Measurements from ENCODE around the gene TMEM62.
"Not testable (repeated sequence)": the region's sequence is repeated elsewhere in the genome, so short reads cannot be mapped to it uniquely, and the experiment has no call there.

TMEM62 gene

DNA sequence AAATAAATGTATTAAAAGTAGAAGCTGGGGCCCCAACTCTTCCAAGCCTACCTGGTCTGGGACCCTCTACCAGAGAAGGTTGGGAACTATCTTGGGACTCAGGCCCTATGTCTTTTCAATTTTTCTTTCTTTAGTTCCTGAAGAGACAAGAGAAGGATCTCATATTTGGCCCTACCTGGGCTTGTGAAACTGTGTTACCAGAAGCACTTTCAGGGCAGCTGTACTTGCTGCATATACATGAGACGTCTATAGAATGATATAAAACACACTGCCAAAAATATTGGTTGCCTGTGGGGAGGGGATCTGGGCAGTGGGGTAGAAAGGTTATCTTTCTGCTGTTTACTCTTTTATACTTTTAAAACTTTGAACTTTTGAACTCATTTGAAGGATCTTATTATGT, 88.0 kb downstream of the TMEM62 start:
- H3K79me2 ChIP-seq (ENCODE audit: insufficient read depth, low read length), result no peaks in the 10 kb centered on the region
- H3K4me1 ChIP-seq (ENCODE audit: insufficient read depth, low read length, poor library complexity, severe bottlenecking), result peaks cover 18% of the 10 kb centered on the region
- TF ChIP-seq, protein P1, sequence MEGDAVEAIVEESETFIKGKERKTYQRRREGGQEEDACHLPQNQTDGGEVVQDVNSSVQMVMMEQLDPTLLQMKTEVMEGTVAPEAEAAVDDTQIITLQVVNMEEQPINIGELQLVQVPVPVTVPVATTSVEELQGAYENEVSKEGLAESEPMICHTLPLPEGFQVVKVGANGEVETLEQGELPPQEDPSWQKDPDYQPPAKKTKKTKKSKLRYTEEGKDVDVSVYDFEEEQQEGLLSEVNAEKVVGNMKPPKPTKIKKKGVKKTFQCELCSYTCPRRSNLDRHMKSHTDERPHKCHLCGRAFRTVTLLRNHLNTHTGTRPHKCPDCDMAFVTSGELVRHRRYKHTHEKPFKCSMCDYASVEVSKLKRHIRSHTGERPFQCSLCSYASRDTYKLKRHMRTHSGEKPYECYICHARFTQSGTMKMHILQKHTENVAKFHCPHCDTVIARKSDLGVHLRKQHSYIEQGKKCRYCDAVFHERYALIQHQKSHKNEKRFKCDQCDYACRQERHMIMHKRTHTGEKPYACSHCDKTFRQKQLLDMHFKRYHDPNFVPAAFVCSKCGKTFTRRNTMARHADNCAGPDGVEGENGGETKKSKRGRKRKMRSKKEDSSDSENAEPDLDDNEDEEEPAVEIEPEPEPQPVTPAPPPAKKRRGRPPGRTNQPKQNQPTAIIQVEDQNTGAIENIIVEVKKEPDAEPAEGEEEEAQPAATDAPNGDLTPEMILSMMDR (conservative IDR thresholded peaks at IDR 0.05; ENCODE audit: low read length), result no peak
- H3K4me3 ChIP-seq (ENCODE audit: low read length, poor library complexity, severe bottlenecking), result no peak overlapping the region
- no peak overlapping the region for H2AFZ ChIP-seq (ENCODE audit: low read length)
- no peaks in the 10 kb centered on the region for H3K36me3 ChIP-seq (ENCODE audit: insufficient read depth, low read length)
- no peaks in the 10 kb centered on the region for H3K27me3 ChIP-seq (ENCODE audit: insufficient read depth, low read length, poor library complexity, severe bottlenecking)
- no peaks in the 10 kb centered on the region for H3K9me3 ChIP-seq (ENCODE audit: insufficient read depth, low read depth, low read length)
- H3K9me2 ChIP-seq (replicated peaks; ENCODE audit: low read depth, low read length), result no peaks in the 10 kb centered on the region
- no peaks in the 10 kb centered on the region for H3F3A ChIP-seq (ENCODE audit: low read depth)
- no peak overlapping the region for H3K4me2 ChIP-seq (ENCODE audit: low read depth, low read length, poor library complexity, severe bottlenecking)
- no peaks in the 10 kb centered on the region for H4K20me1 ChIP-seq (ENCODE audit: insufficient read depth, low read length, poor library complexity, severe bottlenecking)
- no peak overlapping the region for H3K9ac ChIP-seq (ENCODE audit: low read depth, low read length, poor library complexity, severe bottlenecking)

DNA sequence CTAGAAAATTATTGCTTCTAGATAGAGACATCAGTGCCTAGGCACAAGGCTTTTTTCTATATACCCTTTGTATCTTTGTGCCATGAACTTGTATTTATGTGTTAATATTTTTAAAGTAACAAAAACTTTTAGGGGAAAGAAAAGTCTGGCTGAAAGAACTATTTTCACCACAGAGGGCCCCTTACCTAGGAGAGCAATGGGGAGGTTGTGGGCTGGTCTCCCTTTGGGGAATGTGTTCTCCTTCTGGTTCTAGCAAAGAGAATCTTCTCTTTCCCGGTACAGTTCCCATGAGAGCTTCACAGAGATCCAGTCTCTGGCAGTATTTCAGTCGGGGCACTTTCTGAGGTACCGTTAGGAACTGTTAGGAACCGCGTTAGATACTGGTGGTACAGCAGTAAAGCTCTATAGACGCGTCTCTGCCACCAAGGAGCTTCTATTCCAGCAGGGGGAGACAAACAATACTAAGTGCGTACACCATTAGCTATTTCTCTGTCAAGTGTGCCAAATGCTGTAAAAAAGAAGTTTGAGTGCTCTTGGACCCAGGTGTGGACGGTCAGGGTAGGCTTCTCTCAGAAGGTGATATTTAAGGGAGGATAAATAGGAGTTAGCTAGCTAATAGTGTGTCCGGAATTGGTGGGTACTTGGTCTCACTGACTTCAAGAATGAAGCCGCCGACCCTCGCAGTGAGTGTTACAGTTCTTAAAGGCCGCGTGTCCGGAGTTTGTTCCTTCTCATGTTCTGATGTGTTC, 92.0 kb downstream of the TMEM62 start:
- H3K9ac ChIP-seq (ENCODE audit: low read depth, low read length, poor library complexity, severe bottlenecking), result peak overlapping the region; percentile 20
- no peaks in the 10 kb centered on the region for H3K9me3 ChIP-seq (ENCODE audit: insufficient read depth, low read depth, low read length)
- H3K4me3 ChIP-seq (ENCODE audit: low read length, poor library complexity, severe bottlenecking), result no peak overlapping the region
- H2AFZ ChIP-seq (ENCODE audit: low read length), result peak overlapping the region; percentile 88
- no peaks in the 10 kb centered on the region for H3K36me3 ChIP-seq (ENCODE audit: insufficient read depth, low read length)
- H3K4me2 ChIP-seq (ENCODE audit: low read depth, low read length, poor library complexity, severe bottlenecking), result peak overlapping the region; percentile 36
- H3K4me1 ChIP-seq (ENCODE audit: insufficient read depth, low read length, poor library complexity, severe bottlenecking), result peaks cover 9% of the 10 kb centered on the region
- no peaks in the 10 kb centered on the region for H3K9me2 ChIP-seq (replicated peaks; ENCODE audit: low read depth, low read length)
- H3K79me2 ChIP-seq (ENCODE audit: insufficient read depth, low read length), result no peaks in the 10 kb centered on the region
- no peaks in the 10 kb centered on the region for H3F3A ChIP-seq (ENCODE audit: low read depth)
- TF ChIP-seq, protein P1 (conservative IDR thresholded peaks at IDR 0.05; ENCODE audit: low read length), result peak; percentile 98
- TF ChIP-seq EZH2phosphoT487 (IDR thresholded peaks at IDR 0.05; ENCODE audit: borderline replicate concordance), result no peak
- no peaks in the 10 kb centered on the region for H4K20me1 ChIP-seq (ENCODE audit: insufficient read depth, low read length, poor library complexity, severe bottlenecking)
- no peaks in the 10 kb centered on the region for H3K27me3 ChIP-seq (ENCODE audit: insufficient read depth, low read length, poor library complexity, severe bottlenecking)

DNA sequence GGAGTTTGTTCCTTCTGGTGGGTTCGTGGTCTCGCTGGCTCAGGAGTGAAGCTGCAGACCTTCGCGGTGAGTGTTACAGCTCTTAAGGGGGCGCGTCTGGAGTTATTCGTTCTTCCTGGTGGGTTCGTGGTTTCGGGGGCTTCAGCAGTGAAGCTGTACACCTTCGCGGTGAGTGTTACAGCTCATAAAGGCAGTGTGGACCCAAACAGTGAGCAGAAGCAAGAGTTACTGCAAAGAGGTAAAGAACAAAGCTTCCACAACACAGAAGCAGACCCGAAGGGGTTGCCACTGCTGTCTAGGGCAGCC, 92.5 kb downstream of the TMEM62 start:
- not testable (repeated sequence) for H3K9me3 ChIP-seq (ENCODE audit: insufficient read depth, low read depth, low read length); H3K36me3 ChIP-seq (ENCODE audit: insufficient read depth, low read length); H3K27me3 ChIP-seq (ENCODE audit: insufficient read depth, low read length, poor library complexity, severe bottlenecking); H3K4me3 ChIP-seq (ENCODE audit: low read length, poor library complexity, severe bottlenecking); H3K4me1 ChIP-seq (ENCODE audit: insufficient read depth, low read length, poor library complexity, severe bottlenecking); H3K79me2 ChIP-seq (ENCODE audit: insufficient read depth, low read length); H3K9me2 ChIP-seq (replicated peaks; ENCODE audit: low read depth, low read length); H3F3A ChIP-seq (ENCODE audit: low read depth); H3K9ac ChIP-seq (ENCODE audit: low read depth, low read length, poor library complexity, severe bottlenecking); H4K20me1 ChIP-seq (ENCODE audit: insufficient read depth, low read length, poor library complexity, severe bottlenecking)
- Histone ChIP-seq H2AFZ (ENCODE audit: low read length) (peak overlapping the region; percentile 47; the same call in 1 of the 2 replicates), H3K4me2 (ENCODE audit: low read depth, low read length, poor library complexity, severe bottlenecking) (peak overlapping the region; percentile 36)
